Loucy (cell line): ENCODE results near the gene IFNA17.
"Not testable (repeated sequence)": the region's sequence is repeated elsewhere in the genome, so short reads cannot be mapped to it uniquely, and the experiment has no call there.

Experiments used
- H2AFZ ChIP-seq: fragments of 200-600 bp; sonication (generic); 2 replicates; pipeline ENCODE4 v1.6.0; 2016; ENCODE audit warnings: antibody characterized with exemption, mild to moderate bottlenecking, low read length, moderate library complexity
- H3F3A ChIP-seq: fragments of 200-600 bp; 2 replicates; pipeline ENCODE4 v1.6.0; 2016; ENCODE audit warnings: antibody characterized with exemption, low read depth, mild to moderate bottlenecking
- H3K27me3 ChIP-seq: fragments of 200-600 bp; sonication (generic); 2 replicates; pipeline ENCODE4 v1.6.1; 2014; ENCODE audit warnings: low read length, mild to moderate bottlenecking; ENCODE audit not compliant: insufficient read depth, poor library complexity, severe bottlenecking
- H3K36me3 ChIP-seq: fragments of 200-600 bp; sonication (generic); 2 replicates; pipeline ENCODE4 v1.6.1; 2016; ENCODE audit warnings: low read length; ENCODE audit not compliant: insufficient read depth
- H3K4me1 ChIP-seq: fragments of 200-600 bp; sonication (generic); 2 replicates; pipeline ENCODE4 v1.5.1; 2014; ENCODE audit warnings: low read length, mild to moderate bottlenecking; ENCODE audit not compliant: insufficient read depth, poor library complexity, severe bottlenecking
- H3K4me2 ChIP-seq: fragments of 200-600 bp; sonication (generic); 2 replicates; pipeline ENCODE4 v1.6.0; 2014; ENCODE audit warnings: antibody characterized with exemption, low read length, low read depth, mild to moderate bottlenecking; ENCODE audit not compliant: poor library complexity, severe bottlenecking
- H3K4me3 ChIP-seq: fragments of 200-600 bp; sonication (generic); 2 replicates; pipeline ENCODE4 v1.5.1; 2014; ENCODE audit warnings: low read length, mild to moderate bottlenecking, mixed read lengths; ENCODE audit not compliant: poor library complexity, severe bottlenecking
- H3K79me2 ChIP-seq: fragments of 200-600 bp; sonication (generic); 2 replicates; pipeline ENCODE4 v1.6.1; 2014; ENCODE audit warnings: low read length; ENCODE audit not compliant: insufficient read depth
- H3K9ac ChIP-seq: fragments of 200-600 bp; sonication (generic); 2 replicates; pipeline ENCODE4 v1.6.0; 2014; ENCODE audit warnings: mild to moderate bottlenecking, low read depth, low read length, moderate library complexity; ENCODE audit not compliant: poor library complexity, severe bottlenecking
- H3K9me2 ChIP-seq: fragments of 200-600 bp; sonication (generic); replicated peaks from 2 replicates; pipeline ENCODE4 v1.6.1; 2016; ENCODE audit warnings: low read depth, low read length, mixed read lengths
- H3K9me3 ChIP-seq: fragments of 200-600 bp; sonication (generic); 2 replicates; pipeline ENCODE4 v1.6.1; 2014; ENCODE audit warnings: mild to moderate bottlenecking, antibody characterized with exemption, low read length, low read depth; ENCODE audit not compliant: insufficient read depth
- H4K20me1 ChIP-seq: fragments of 200-600 bp; sonication (generic); 2 replicates; pipeline ENCODE4 v1.6.0; 2014; ENCODE audit warnings: antibody characterized with exemption, low read length, mild to moderate bottlenecking; ENCODE audit not compliant: insufficient read depth, poor library complexity, severe bottlenecking
- TF ChIP-seq, protein P1 (sequence below): fragments of 200-600 bp; sonication (generic); conservative IDR thresholded peaks from 2 replicates; pipeline ENCODE4 v1.5.1; 2014; ENCODE audit warnings: mild to moderate bottlenecking, antibody characterized with exemption, low read length

Gene IFNA17

DNA sequence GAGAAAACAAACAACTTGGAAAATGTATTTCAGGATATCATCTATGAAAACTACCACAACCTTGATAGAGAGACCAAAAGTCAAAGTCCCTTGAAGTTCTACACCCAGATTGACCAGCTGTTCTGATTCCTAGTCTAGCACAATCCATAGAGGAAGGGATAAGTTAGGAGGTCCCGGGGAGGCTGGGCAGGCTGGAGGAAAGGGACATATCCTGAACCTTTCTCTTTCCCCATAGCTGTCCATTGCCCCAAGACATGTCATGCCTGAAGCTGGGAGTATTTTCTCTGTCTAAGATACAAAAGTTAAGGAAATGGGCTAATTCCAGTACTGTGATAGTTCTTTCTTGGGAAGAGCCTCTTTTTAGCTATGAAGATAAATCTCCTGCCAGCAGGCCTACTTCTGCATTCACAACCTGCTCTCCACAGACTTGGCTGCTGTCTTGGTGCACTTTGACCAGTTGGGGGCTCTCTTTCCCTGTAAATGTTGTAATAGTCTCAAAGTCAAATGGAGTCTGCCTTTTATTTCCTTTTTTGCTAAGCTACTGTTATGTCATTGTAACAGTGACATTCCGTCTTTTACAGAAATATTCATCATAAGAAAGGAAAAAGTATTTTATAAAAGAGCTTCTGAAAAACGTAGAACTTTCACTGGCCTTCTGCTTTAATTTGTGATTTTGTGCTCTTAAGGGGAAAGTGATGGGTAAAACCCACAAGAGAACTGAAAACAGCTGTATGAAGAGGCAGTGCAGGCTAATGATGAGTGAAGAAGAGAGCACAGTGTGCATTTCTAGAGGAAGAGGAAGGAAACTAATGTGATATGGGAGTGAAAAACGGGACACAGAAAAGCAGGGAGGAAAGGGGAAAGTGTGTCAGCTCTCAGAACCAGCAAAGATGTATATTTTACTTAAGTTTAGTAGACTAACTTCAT lies 44.9 kb downstream of the IFNA17 start:
- not testable (repeated sequence) for H3K9me3 ChIP-seq, H3F3A ChIP-seq, H3K9me2 ChIP-seq, H3K4me1 ChIP-seq, H3K79me2 ChIP-seq, H3K4me3 ChIP-seq, H3K4me2 ChIP-seq, H3K9ac ChIP-seq, H3K27me3 ChIP-seq, H4K20me1 ChIP-seq, H3K36me3 ChIP-seq
- peak overlapping the region; percentile 72 for H2AFZ ChIP-seq
- TF ChIP-seq, protein P1, sequence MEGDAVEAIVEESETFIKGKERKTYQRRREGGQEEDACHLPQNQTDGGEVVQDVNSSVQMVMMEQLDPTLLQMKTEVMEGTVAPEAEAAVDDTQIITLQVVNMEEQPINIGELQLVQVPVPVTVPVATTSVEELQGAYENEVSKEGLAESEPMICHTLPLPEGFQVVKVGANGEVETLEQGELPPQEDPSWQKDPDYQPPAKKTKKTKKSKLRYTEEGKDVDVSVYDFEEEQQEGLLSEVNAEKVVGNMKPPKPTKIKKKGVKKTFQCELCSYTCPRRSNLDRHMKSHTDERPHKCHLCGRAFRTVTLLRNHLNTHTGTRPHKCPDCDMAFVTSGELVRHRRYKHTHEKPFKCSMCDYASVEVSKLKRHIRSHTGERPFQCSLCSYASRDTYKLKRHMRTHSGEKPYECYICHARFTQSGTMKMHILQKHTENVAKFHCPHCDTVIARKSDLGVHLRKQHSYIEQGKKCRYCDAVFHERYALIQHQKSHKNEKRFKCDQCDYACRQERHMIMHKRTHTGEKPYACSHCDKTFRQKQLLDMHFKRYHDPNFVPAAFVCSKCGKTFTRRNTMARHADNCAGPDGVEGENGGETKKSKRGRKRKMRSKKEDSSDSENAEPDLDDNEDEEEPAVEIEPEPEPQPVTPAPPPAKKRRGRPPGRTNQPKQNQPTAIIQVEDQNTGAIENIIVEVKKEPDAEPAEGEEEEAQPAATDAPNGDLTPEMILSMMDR, result peak; percentile 76
